Esophagus squamous epithelium (tissue), 5 donors: ENCODE data around the gene STX8. TPM values are rescaled to one million over a fixed set of nuclear protein-coding genes. Genes with fewer than 3 reads are reported as not detected.
A peak's percentile ranks its signal among the peaks of the same experiment; 100 is the strongest.

ENCODE experiments used
- DNase-seq: peaks from one replicate; lab custom pipeline; 2025; lab: John Stamatoyannopoulos, UW
- H3K27ac ChIP-seq, 4 donors: fragments of 200-600 bp; sonication (generic); one replicate each; pipeline ENCODE4 v1.5.1; 2016 to 2019; ENCODE audit warnings: mild to moderate bottlenecking in 1 of 4
- H3K27me3 ChIP-seq, 4 donors: fragments of 200-600 bp; sonication (generic); 1 replicate in 3 of 4; 2 replicates in 1 of 4; pipeline versions ENCODE4 v1.5.1 to v1.6.0; 2017 to 2021; ENCODE audit warnings: antibody characterized with exemption in 1 of 4
- H3K36me3 ChIP-seq, 3 donors: fragments of 200-600 bp; sonication (generic); one replicate each; pipeline ENCODE4 v1.5.1; 2016 to 2019
- H3K4me1 ChIP-seq, 3 donors: fragments of 200-600 bp; sonication (generic); one replicate each; pipeline ENCODE4 v1.5.1; 2017 to 2019
- H3K4me3 ChIP-seq, 4 donors: fragments of 200-600 bp; sonication (generic); 1 replicate in 3 of 4; 2 replicates in 1 of 4; pipeline ENCODE4 v1.5.1; 2016 to 2019; ENCODE audit warnings: mild to moderate bottlenecking in 2 of 4, moderate library complexity in 1 of 4
- H3K9me3 ChIP-seq, 3 donors: fragments of 200-600 bp; sonication (generic); one replicate each; pipeline ENCODE4 v1.5.1; 2016 to 2019
- CTCF ChIP-seq, 6 experiments: fragments of 450-650 bp in 4 of 6; fragments of 200-600 bp in 2 of 6; sonication (generic) in 2 of 6; IDR thresholded peaks; one replicate each; pipeline ENCODE4 v1.5.1; 2016 to 2019; ENCODE audit warnings: antibody characterized with exemption in 6 of 6, mild to moderate bottlenecking in 4 of 6, moderate library complexity in 4 of 6
- POLR2A ChIP-seq, 4 donors: fragments of 450-650 bp; IDR thresholded peaks; one replicate each; pipeline ENCODE4 v1.6.1; 2017; ENCODE audit warnings: antibody characterized with exemption in 4 of 4, mild to moderate bottlenecking in 4 of 4, moderate library complexity in 3 of 4
- WGBS, 2 donors: methylation state at CpG; one replicate each; pipeline ENCODE4 v1.1.5; 2018; 5-methylcytosine and 5-hydroxymethylcytosine counted together
- intact Hi-C: fragments of 100-400 bp; cut with DNase I; formaldehyde crosslinking; loops from one replicate; pipeline ENCODE4 v1.15.0; 2022
- total RNA-seq, 4 donors: library from RNA; depleted of rRNA; stranded (reverse); fragments of >200 nt; gene quantifications; one replicate each; pipeline ENCODE4 v1.1.0, GENCODE V29; 2016
- donor health status: DM: yes; HTN: yes; CAD: no.

Gene STX8
- total RNA-seq, 4 donors from 2014 or later: 31.8 to 66.4 (median 46.5) TPM

GRCh38 chr17:9284884-9285283 is 290.7 kb downstream of the STX8 start:
- Histone ChIP-seq H3K36me3 (no peaks in the 10 kb centered on the region), H3K4me3 (no peak overlapping the region), H3K27ac (peak overlapping the region in 3 of 4 donors; percentile 26 to 50 (median 30)), H3K4me1 (peaks cover 0 to 40% (median 5%) of the 10 kb centered on the region in 3 donors), H3K9me3 (no peaks in the 10 kb centered on the region), H3K27me3 (no peaks in the 10 kb centered on the region)
- intact Hi-C loops: no loop called here
- 56 to 58% methylated on average over 3 to 4 of the region's 4 CpGs for WGBS, 2 donors
- no peak for TF ChIP-seq CTCF (IDR thresholded peaks at IDR 0.05)
- TF ChIP-seq POLR2A (IDR thresholded peaks at IDR 0.05): no peak
- no peak for DNase-seq

GRCh38 chr17:9283909-9284308 is 291.7 kb downstream of the STX8 start:
- Histone ChIP-seq H3K4me3 (no peak overlapping the region), H3K36me3 (no peaks in the 10 kb centered on the region), H3K27ac (no peak overlapping the region), H3K27me3 (no peaks in the 10 kb centered on the region), H3K9me3 (no peaks in the 10 kb centered on the region), H3K4me1 (peaks cover 0 to 30% (median 5%) of the 10 kb centered on the region in 3 donors)
- WGBS, 2 donors: 58 to 82% methylated on average over 2 of the region's 2 CpGs
- no peak for TF ChIP-seq CTCF (IDR thresholded peaks at IDR 0.05)
- TF ChIP-seq POLR2A (IDR thresholded peaks at IDR 0.05): no peak
- DNase-seq: no peak
- intact Hi-C loops: no loop called here

GRCh38 chr17:9279893-9280292 is 295.7 kb downstream of the STX8 start:
- intact Hi-C loops: no loop called here
- no peaks in the 10 kb centered on the region for H3K9me3 ChIP-seq
- no peak for DNase-seq
- H3K4me1 ChIP-seq: peaks cover 0 to 9% (median 2%) of the 10 kb centered on the region in 3 donors
- H3K36me3 ChIP-seq: no peaks in the 10 kb centered on the region
- 87 to 92% methylated on average over 8 of the region's 8 CpGs for WGBS, 2 donors
- H3K4me3 ChIP-seq: no peak overlapping the region
- no peak overlapping the region for H3K27ac ChIP-seq
- TF ChIP-seq CTCF (IDR thresholded peaks at IDR 0.05) (no peak), POLR2A (IDR thresholded peaks at IDR 0.05) (no peak)
- no peaks in the 10 kb centered on the region for H3K27me3 ChIP-seq

GRCh38 chr17:9274973-9275372 is 300.6 kb downstream of the STX8 start:
- 95 to 96% methylated on average over 9 of the region's 9 CpGs for WGBS, 2 donors

More at GRCh38 chr17:9274973-9275372, 300.6 kb downstream of the STX8 start:
- Histone ChIP-seq H3K27me3 (no peaks in the 10 kb centered on the region), H3K4me3 (no peak overlapping the region), H3K27ac (no peak overlapping the region), H3K36me3 (no peaks in the 10 kb centered on the region), H3K9me3 (no peaks in the 10 kb centered on the region), H3K4me1 (no peaks in the 10 kb centered on the region)
- DNase-seq: no peak
- TF ChIP-seq POLR2A (IDR thresholded peaks at IDR 0.05) (no peak), CTCF (IDR thresholded peaks at IDR 0.05) (no peak)
- intact Hi-C loops: no loop called here
